Daoy (cell line): Measurements from ENCODE around the gene MCC. TPM values are rescaled to one million over a fixed set of nuclear protein-coding genes. Genes with fewer than 3 reads are reported as not detected.

Experiments used
- DNase-seq: peaks from one replicate; pipeline ENCODE4 v3.0.0-alpha.2; 2015; ENCODE audit warnings: low read depth
- total RNA-seq: library from RNA; depleted of rRNA; stranded (reverse); fragments of >200 nt; shearing (Covaris generic); gene quantifications from 2 replicates; pipeline ENCODE4 v1.2.3, GENCODE V29; 2014

The MCC gene
- total RNA-seq, 1 experiment from 2014 or later: 11.8 TPM

GRCh38 chr5:113056988-113057387 is 431.3 kb downstream of the MCC start:
- no peak for DNase-seq

- DNase-seq: no peak
Observed at GRCh38 chr5:113054899-113055298, 433.4 kb downstream of the MCC start.

DNA sequence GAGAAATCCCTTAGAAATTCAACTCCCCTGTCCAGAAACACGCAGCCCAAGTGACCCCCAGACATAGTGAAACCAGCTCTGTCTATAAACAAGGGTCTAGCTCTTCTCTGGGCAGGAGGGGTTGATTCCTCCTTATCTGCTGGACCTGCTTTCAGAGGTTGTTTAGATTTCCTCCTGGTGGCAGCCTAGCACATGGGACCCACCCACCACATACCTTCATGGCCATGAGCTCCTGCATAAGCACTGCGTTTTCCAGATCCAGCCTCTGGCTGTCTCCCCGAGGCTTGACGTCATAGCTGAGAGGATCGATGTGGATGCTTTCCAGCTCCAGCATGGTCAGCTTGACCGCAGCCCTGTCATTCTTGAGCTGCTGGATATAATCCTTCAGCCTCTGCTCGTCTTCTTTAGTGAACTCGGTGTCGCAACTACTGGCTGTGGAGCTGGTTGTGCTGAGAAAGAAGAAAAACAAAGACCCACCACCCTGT is 434.7 kb downstream of the MCC start:
- no peak for DNase-seq

DNA sequence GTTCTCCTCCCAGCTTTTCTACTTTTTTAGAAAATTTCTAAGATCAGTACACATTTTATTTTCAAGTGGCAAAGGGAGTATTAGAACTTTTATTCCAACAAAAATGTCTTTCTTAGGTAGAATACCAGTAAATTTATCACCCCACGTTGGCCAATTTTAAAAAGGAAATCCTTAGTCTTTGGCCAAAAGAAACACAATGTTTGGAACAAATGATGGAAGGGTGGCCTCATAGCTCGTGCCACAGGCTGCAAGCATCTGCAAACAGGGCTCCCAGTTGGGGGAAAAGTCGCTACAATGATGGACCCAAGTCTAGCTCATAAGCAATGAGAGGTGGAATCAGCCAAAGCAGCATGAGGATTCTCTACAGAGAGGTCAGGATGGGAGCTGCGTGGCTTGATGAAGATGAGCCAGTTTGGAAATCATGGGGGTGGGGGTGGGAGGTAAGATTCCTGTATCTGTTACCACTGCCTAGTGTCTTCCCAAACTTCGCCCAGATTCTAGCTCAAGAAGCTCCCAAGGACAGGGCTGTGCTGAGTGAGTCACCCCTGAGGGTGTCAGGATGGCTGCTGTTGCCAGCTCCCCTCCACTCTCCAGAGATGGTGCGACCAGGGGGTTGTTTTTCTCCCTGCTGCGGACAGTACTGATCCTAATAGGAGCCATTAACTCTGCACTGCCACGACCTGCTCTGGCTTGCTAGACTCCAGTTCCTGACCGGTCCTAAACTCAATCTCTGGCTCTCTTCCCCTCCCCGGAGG is 436.0 kb downstream of the MCC start:
- no peak for DNase-seq

DNA sequence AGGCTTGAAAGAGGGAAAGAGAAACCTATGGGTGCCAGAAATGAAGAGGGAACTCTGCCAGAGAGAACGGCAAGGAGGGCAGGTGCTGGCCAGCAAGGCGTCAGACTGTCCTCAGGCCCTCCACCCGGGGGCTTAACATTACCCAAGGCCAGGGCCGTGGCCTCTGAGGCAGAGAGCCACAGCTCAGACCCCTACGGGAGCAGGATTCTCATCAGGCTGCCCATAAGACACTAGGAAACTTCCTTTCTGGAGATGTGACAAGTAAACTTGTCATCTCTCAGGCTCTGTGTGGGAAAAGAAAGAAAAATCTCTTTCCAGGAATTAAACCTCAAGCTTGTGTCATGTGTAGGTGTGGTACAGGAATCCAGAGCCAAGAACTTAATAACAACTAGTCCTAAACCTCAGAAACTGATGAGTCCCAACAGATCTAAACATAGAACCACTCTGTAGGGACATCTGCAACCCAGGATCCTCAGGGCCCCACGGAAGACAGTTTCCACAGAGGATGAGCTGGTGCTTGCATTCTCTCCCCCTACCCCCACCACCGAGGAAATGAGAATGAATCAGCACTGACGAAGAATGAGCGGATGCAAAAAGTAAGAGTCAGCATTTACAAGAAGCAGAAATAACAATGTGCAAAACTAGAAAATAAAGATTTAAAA is 437.4 kb downstream of the MCC start:
- peak; percentile 58 for DNase-seq

DNA sequence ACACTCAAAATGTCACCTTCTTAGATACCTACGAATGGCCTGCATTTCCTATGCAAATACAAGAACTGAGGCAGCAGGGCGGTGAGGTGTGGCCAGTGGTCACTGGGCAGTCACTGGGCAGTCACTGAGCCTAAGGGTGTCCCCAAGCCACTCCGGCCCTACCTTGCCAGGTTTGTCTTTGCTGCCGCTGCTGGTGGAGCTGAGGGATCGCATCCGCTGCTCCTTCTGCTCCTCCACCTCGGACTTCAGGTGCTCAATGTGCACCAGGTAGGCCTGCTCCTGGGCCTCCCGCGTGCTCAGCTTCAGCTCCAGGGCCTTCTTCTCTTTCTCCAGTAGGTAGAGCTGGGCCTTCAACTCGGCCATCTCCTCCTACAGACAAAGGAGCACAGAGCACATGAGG is 439.3 kb downstream of the MCC start:
- DNase-seq: no peak

DNA sequence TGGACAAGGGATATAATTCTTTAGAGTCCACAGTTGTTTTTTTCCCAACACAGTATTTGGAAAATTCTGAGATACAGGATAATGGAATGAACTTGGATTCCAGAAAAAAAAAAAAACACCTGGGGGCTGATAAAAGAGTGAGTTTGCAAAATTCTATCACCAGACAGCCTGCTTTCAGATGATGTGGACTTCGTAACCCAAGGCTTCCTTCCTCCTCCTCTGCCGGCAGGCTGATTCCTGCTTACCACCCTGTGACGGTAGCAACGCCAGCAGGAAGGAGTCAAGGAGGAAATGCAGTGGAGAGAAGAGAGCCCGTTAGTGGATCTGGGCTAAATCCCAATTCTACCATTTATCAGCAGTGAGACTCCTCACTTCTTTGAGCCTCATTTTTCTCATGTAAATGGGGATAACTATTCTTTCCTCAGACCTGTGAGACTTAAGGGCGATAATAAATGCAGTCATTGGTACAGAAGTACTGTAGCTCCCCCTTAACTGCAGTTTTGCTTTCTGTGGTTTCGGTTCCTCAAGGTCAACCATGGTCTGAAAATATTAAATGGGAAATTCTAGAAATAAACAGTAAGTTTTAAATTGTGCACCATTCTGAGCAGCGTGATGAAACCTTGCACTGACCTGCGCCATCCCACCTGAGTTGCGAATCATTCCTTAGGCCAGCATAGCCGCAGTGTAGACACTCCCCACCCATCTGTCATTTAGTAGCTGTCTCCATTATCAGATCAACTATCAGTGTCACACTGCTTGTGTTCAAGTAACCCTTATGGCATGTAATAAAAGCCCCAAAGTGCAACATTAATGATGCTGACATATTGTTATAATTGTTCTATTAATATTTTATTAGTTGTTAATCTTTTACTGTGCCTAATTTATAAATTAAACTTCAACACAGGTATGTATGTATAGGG is 440.3 kb downstream of the MCC start:
- DNase-seq: no peak

DNA sequence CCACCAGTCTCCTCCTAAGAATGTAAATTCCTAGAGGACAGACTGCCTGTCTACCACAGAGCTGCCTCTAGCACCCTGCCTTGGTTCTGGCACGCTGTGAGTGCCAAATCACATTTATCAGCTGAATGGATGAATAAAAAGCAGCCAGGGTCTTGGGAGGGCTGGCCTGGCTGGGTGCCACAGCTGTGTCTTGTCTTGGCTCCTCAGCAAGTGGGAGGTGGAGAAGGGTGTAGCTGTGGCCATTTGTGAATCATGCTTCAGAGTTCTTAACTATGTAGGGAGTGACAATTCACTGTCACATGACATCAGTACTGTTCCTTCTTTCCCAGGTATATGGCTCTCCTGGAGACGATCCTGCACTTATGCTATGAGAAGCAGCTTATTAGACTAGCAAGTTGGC is 441.0 kb downstream of the MCC start:
- DNase-seq: peak; percentile 66

- no peak for DNase-seq
Observed at GRCh38 chr5:113044776-113045465, 443.3 kb downstream of the MCC start.

GRCh38 chr5:113043491-113043931 is 444.7 kb downstream of the MCC start:
- DNase-seq: no peak

- DNase-seq: no peak
Observed at GRCh38 chr5:113042491-113043243, 445.6 kb downstream of the MCC start.

- DNase-seq: no peak
Observed at GRCh38 chr5:113040672-113041260, 447.5 kb downstream of the MCC start.

GRCh38 chr5:113039934-113040285 is 448.3 kb downstream of the MCC start:
- DNase-seq: no peak

- DNase-seq: no peak
Observed at GRCh38 chr5:113039229-113039933, 448.9 kb downstream of the MCC start.

GRCh38 chr5:113038714-113039113 is 449.5 kb downstream of the MCC start:
- peak; percentile 88 for DNase-seq

- DNase-seq: no peak
Observed at GRCh38 chr5:113038136-113038535, 450.1 kb downstream of the MCC start.

- no peak for DNase-seq
Observed at GRCh38 chr5:113036826-113037225, 451.4 kb downstream of the MCC start.

DNA sequence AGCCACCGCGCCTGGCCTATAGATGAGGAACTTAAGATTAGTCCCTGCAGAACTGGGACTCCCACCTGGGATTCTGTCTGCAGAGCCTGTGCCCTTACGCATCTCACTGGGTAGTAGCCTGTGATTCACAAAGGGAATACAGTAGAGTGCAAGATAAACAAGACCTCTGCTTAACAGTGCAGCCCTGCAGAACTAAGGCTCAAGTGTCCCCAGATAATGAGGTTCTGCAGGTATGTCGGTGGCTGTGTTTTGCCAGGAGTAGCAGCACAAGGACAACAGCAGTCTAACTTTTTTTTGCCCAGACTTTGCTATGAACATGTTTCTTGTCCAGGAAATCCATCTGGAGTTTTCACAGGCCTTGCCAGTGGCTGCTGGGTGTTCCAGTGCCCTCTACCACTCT is 451.9 kb downstream of the MCC start:
- no peak for DNase-seq

DNA sequence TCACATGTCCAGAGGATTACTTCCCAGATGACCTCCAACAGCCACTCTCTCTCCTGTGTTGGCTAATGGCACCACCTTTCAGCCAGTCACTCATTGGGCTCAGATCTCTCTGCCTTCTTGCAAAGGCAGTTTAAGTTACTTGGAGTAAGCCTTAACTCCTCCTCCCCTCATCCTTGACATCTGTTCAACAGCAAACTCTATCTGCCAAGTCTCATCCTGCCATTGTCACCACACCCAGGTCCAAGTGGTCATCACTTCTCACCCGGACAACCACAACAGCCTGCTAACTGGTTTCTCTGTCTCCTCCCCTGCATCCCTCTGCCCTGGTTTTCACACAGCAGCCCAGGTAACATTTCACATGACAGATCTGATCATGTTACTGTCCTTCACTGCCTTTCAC is 453.2 kb downstream of the MCC start:
- DNase-seq: no peak
